Liver (tissue), 9 donors: ENCODE results near the gene SERBP1. TPM values are rescaled to one million over a fixed set of nuclear protein-coding genes. Genes with fewer than 3 reads are reported as not detected.

Experiments
- DNase-seq: peaks from one replicate; pipeline ENCODE4 v3.0.0-alpha.2; 2017; ENCODE audit warnings: low spot score
- H3K27ac ChIP-seq, 2 donors: one replicate each; pipeline ENCODE4 v1.7.0; 2013; ENCODE audit warnings: inconsistent platforms in 2 of 2, low read length in 2 of 2, control low read depth in 1 of 2, low read depth in 1 of 2, mild to moderate bottlenecking in 1 of 2
- H3K27me3 ChIP-seq, 4 donors: one replicate each; pipeline versions ENCODE4 v1.6.1 to v1.7.0; 2013; ENCODE audit warnings: low read length in 3 of 4, inconsistent platforms in 1 of 4, mild to moderate bottlenecking in 1 of 4, moderate library complexity in 1 of 4; ENCODE audit not compliant: control insufficient read depth in 4 of 4, insufficient read depth in 4 of 4
- H3K36me3 ChIP-seq, 4 donors: one replicate each; pipeline versions ENCODE4 v1.6.1 to v1.7.0; 2013; ENCODE audit warnings: low read length in 3 of 4, mild to moderate bottlenecking in 3 of 4, low read depth in 1 of 4, moderate library complexity in 1 of 4; ENCODE audit not compliant: control insufficient read depth in 4 of 4, insufficient read depth in 3 of 4
- H3K4me1 ChIP-seq, 4 donors: one replicate each; pipeline versions ENCODE4 v1.6.1 to v1.7.0; 2013; ENCODE audit warnings: low read length in 3 of 4, mild to moderate bottlenecking in 3 of 4, moderate library complexity in 1 of 4; ENCODE audit not compliant: control insufficient read depth in 4 of 4, insufficient read depth in 4 of 4
- H3K4me3 ChIP-seq, 3 donors: one replicate each; pipeline versions ENCODE4 v1.6.1 to v1.7.0; 2013; ENCODE audit warnings: low read length in 3 of 3, control low read depth in 1 of 3, low read depth in 1 of 3, mild to moderate bottlenecking in 1 of 3
- H3K9ac ChIP-seq, 2 donors: one replicate each; pipeline ENCODE4 v1.7.0; 2013; ENCODE audit warnings: low read length in 2 of 2, mild to moderate bottlenecking in 2 of 2, moderate library complexity in 2 of 2, control low read depth in 1 of 2, low read depth in 1 of 2
- H3K9me3 ChIP-seq, 4 donors: one replicate each; pipeline versions ENCODE4 v1.6.1 to v1.7.0; 2013; ENCODE audit warnings: low read length in 3 of 4; ENCODE audit not compliant: control insufficient read depth in 4 of 4
- CTCF ChIP-seq: fragments of 150-350 bp; IDR thresholded peaks from 2 replicates; pipeline ENCODE4 v1.5.1; 2017; ENCODE audit warnings: improper control_type of control experiment, low read depth, low read length; ENCODE audit not compliant: missing input control
- EGR1 ChIP-seq, 2 donors: IDR thresholded peaks; 2 replicates each; pipeline ENCODE4 v1.6.1; 2016 to 2018; ENCODE audit warnings: antibody characterized with exemption in 2 of 2, low read depth in 2 of 2
- FOXA1 ChIP-seq: IDR thresholded peaks from 2 replicates; pipeline ENCODE4 v1.6.1; 2016; ENCODE audit warnings: antibody characterized with exemption
- FOXA2 ChIP-seq: IDR thresholded peaks from 2 replicates; pipeline ENCODE4 v1.6.1; 2016; ENCODE audit warnings: antibody characterized with exemption
- GABPA ChIP-seq, 2 donors: IDR thresholded peaks in 1 of 2; conservative IDR thresholded peaks in 1 of 2; 2 replicates each; pipeline ENCODE4 v1.6.1; 2016; ENCODE audit warnings: antibody characterized with exemption in 2 of 2, mild to moderate bottlenecking in 1 of 2, moderate library complexity in 1 of 2
- HNF4A ChIP-seq, 2 donors: conservative IDR thresholded peaks; 2 replicates each; pipeline ENCODE4 v1.6.1; 2016; ENCODE audit warnings: antibody characterized with exemption in 2 of 2, mild to moderate bottlenecking in 2 of 2
- HNF4G ChIP-seq: IDR thresholded peaks from 2 replicates; pipeline ENCODE4 v1.6.1; 2016; ENCODE audit warnings: antibody characterized with exemption
- JUND ChIP-seq, 2 donors: IDR thresholded peaks; 2 replicates each; pipeline ENCODE4 v1.6.1; 2016; ENCODE audit warnings: antibody characterized with exemption in 2 of 2
- NR2F2 ChIP-seq: IDR thresholded peaks from 2 replicates; pipeline ENCODE4 v1.6.1; 2016; ENCODE audit warnings: antibody characterized with exemption
- RAD21 ChIP-seq, 2 donors: IDR thresholded peaks; 2 replicates each; pipeline ENCODE4 v1.6.1; 2016; ENCODE audit warnings: antibody characterized with exemption in 2 of 2, mild to moderate bottlenecking in 2 of 2
- RXRA ChIP-seq, 2 donors: IDR thresholded peaks; 2 replicates each; pipeline ENCODE4 v1.6.1; 2017 to 2018; ENCODE audit warnings: antibody characterized with exemption in 2 of 2, mild to moderate bottlenecking in 1 of 2
- SP1 ChIP-seq: IDR thresholded peaks from 2 replicates; pipeline ENCODE4 v1.6.1; 2018; ENCODE audit warnings: antibody characterized with exemption, mild to moderate bottlenecking
- TAF1 ChIP-seq: conservative IDR thresholded peaks from 2 replicates; pipeline ENCODE4 v1.6.1; 2016; ENCODE audit warnings: antibody characterized with exemption, mild to moderate bottlenecking
- YY1 ChIP-seq: IDR thresholded peaks from 2 replicates; pipeline ENCODE4 v1.6.1; 2016; ENCODE audit warnings: antibody characterized with exemption, mild to moderate bottlenecking
- ZBTB33 ChIP-seq: IDR thresholded peaks from 2 replicates; pipeline ENCODE4 v1.6.1; 2016; ENCODE audit warnings: antibody characterized with exemption
- WGBS: extraction: QIAGEN DNeasy Blood & Tissue Kit; methylation state at CpG from one replicate; pipeline ENCODE4 v1.1.7; 2013; 5-methylcytosine and 5-hydroxymethylcytosine counted together
- polyA plus RNA-seq, 2 donors: library from polyadenylated mRNA; stranded (reverse) in 1 of 2; unstranded in 1 of 2; fragments of 200-250 nt in 1 of 2; fragments of >200 nt in 1 of 2; fragmentation: Nextera tagmentation in 1 of 2; extraction: Ambion mirVana in 1 of 2; gene quantifications; one replicate each; pipeline versions ENCODE4 v1.2.1 to v1.2.3, GENCODE V29; 2013 to 2015
- total RNA-seq, 2 donors: library from RNA; depleted of rRNA; stranded (reverse); fragments of >200 nt; gene quantifications; one replicate each; pipeline ENCODE4 v1.2.3, GENCODE V29; 2014
- TF ChIP-seq, protein P1 (sequence below): IDR thresholded peaks from 2 replicates; pipeline ENCODE4 v1.6.1; 2016; ENCODE audit warnings: antibody characterized with exemption
- TF ChIP-seq, protein P2 (sequence below): IDR thresholded peaks from 2 replicates; pipeline ENCODE4 v1.6.1; 2016; ENCODE audit warnings: antibody characterized with exemption, mild to moderate bottlenecking
- TF ChIP-seq, protein P3 (sequence below): IDR thresholded peaks from 2 replicates; pipeline ENCODE4 v1.6.1; 2016; ENCODE audit warnings: antibody characterized with exemption
- donor health status: healthy.
- donor health status: healthy.
- donor health status: healthy.
- donor health status: healthy.
- donor health status: healthy.

SERBP1 gene
- total and polyA plus RNA-seq, 4 donors: 66.6 to 140 (median 117) TPM

DNA sequence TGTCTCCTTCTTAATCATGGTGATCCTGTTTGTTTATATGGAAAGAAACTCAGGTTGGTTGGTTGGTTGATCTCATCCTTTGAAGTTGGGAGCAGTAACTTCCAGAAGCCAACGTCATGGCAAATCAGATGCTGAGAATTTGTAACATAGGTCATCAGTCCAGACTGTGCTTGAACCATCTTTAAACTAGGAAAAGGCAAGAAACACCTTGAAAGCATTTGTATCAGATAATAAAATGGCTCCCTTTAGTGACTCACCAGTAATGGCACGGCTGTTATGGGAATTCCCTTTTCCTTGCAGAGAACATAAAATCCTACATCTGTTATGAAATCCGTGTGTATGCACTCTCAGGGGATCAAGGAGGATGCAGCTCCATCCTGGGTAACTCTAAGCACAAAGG lies 58.1 kb downstream of the SERBP1 start:
- H3K9me3 ChIP-seq: no peaks in the 10 kb centered on the region
- peaks cover 0 to 3% (median 1%) of the 10 kb centered on the region in 4 donors for H3K36me3 ChIP-seq
- H3K27me3 ChIP-seq: no peaks in the 10 kb centered on the region
- H3K4me1 ChIP-seq: peaks cover 0 to 24% (median 5%) of the 10 kb centered on the region in 4 donors
- TF ChIP-seq HNF4A (conservative IDR thresholded peaks at IDR 0.05) (no peak), GABPA (IDR thresholded peaks at IDR 0.05 in 1 of 2, conservative IDR thresholded peaks at IDR 0.05 in 1 of 2) (no peak), ZBTB33 (no peak), NR2F2 (no peak), JUND (IDR thresholded peaks at IDR 0.05) (no peak), YY1 (no peak), TAF1 (no peak), CTCF (no peak), HNF4G (no peak), FOXA1 (no peak), RAD21 (IDR thresholded peaks at IDR 0.05) (no peak), SP1 (no peak), FOXA2 (no peak), EGR1 (IDR thresholded peaks at IDR 0.05; ENCODE audit: low read depth in 2 of 2) (no peak), RXRA (IDR thresholded peaks at IDR 0.05) (no peak)
- TF ChIP-seq, protein P1, sequence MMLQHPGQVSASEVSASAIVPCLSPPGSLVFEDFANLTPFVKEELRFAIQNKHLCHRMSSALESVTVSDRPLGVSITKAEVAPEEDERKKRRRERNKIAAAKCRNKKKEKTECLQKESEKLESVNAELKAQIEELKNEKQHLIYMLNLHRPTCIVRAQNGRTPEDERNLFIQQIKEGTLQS: no peak
- TF ChIP-seq, protein P2, sequence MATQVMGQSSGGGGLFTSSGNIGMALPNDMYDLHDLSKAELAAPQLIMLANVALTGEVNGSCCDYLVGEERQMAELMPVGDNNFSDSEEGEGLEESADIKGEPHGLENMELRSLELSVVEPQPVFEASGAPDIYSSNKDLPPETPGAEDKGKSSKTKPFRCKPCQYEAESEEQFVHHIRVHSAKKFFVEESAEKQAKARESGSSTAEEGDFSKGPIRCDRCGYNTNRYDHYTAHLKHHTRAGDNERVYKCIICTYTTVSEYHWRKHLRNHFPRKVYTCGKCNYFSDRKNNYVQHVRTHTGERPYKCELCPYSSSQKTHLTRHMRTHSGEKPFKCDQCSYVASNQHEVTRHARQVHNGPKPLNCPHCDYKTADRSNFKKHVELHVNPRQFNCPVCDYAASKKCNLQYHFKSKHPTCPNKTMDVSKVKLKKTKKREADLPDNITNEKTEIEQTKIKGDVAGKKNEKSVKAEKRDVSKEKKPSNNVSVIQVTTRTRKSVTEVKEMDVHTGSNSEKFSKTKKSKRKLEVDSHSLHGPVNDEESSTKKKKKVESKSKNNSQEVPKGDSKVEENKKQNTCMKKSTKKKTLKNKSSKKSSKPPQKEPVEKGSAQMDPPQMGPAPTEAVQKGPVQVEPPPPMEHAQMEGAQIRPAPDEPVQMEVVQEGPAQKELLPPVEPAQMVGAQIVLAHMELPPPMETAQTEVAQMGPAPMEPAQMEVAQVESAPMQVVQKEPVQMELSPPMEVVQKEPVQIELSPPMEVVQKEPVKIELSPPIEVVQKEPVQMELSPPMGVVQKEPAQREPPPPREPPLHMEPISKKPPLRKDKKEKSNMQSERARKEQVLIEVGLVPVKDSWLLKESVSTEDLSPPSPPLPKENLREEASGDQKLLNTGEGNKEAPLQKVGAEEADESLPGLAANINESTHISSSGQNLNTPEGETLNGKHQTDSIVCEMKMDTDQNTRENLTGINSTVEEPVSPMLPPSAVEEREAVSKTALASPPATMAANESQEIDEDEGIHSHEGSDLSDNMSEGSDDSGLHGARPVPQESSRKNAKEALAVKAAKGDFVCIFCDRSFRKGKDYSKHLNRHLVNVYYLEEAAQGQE: no peak
- TF ChIP-seq, protein P3, sequence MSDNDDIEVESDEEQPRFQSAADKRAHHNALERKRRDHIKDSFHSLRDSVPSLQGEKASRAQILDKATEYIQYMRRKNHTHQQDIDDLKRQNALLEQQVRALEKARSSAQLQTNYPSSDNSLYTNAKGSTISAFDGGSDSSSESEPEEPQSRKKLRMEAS: no peak
- H3K4me3 ChIP-seq: no peak overlapping the region
- 80% methylated on average over 3 of the region's 3 CpGs for WGBS
- H3K9ac ChIP-seq: no peak overlapping the region
- DNase-seq: no peak
- no peak overlapping the region for H3K27ac ChIP-seq
